Astrocyte of the spinal cord (primary cell): ENCODE data around the gene EVI5.

Experiments used
- DNase-seq: peaks from one replicate; pipeline ENCODE4 v3.0.0; 2011; ENCODE audit warnings: low read depth, low spot score
- H3K4me3 ChIP-seq: 2 replicates; pipeline ENCODE4 v1.5.1; 2011; ENCODE audit warnings: low read depth, mild to moderate bottlenecking, low read length, moderate library complexity
- CTCF ChIP-seq: IDR thresholded peaks from 2 replicates; pipeline ENCODE4 v1.5.1; 2012; ENCODE audit warnings: low read depth, mild to moderate bottlenecking, low read length, inconsistent platforms
- in situ Hi-C: cut with HindIII; loops from 2 replicates; pipeline ENCODE4 v1.10.0; 2017; ENCODE audit warnings: low sequenced_read_pairs

Gene EVI5

GRCh38 chr1:92816732-92817131 lies 31.8 kb upstream of the EVI5 start:
- in situ Hi-C loops: no loop called here
- DNase-seq: no peak

GRCh38 chr1:92808381-92808780 lies 23.5 kb upstream of the EVI5 start:
- no peak for DNase-seq
- TF ChIP-seq CTCF: no peak
- no peak overlapping the region for H3K4me3 ChIP-seq
- in situ Hi-C loops: no loop called here

More at GRCh38 chr1:92816732-92817131, 31.8 kb upstream of the EVI5 start:
- no peak overlapping the region for H3K4me3 ChIP-seq
- no peak for TF ChIP-seq CTCF

- in situ Hi-C loops: no loop called here
- no peak for DNase-seq
These were observed 20.3 kb upstream of the EVI5 start for GRCh38 chr1:92805216-92805615.

GRCh38 chr1:92804721-92805201 lies 19.9 kb upstream of the EVI5 start:
- no peak for TF ChIP-seq CTCF
- in situ Hi-C loops: no loop called here
- DNase-seq: peak; percentile 89
- H3K4me3 ChIP-seq: no peak overlapping the region

More at GRCh38 chr1:92805216-92805615, 20.3 kb upstream of the EVI5 start:
- TF ChIP-seq CTCF: no peak
- no peak overlapping the region for H3K4me3 ChIP-seq

GRCh38 chr1:92803140-92803887 lies 18.4 kb upstream of the EVI5 start:
- in situ Hi-C loops: no loop called here
- H3K4me3 ChIP-seq: no peak overlapping the region
- TF ChIP-seq CTCF: no peak
- DNase-seq: no peak

GRCh38 chr1:92797961-92798360 lies 13.1 kb upstream of the EVI5 start:
- TF ChIP-seq CTCF: no peak
- no peak overlapping the region for H3K4me3 ChIP-seq
- DNase-seq: peak; percentile 55
- in situ Hi-C loops: no loop called here
